SK-N-MC (cell line): ENCODE measurements around the gene LCN15.

Experiments used
- EZH2 ChIP-seq: fragments of 200-600 bp; sonication (generic); IDR thresholded peaks from one replicate; pipeline ENCODE4 v1.6.1; 2017; ENCODE audit warnings: antibody characterized with exemption
- POLR2AphosphoS5 ChIP-seq: IDR thresholded peaks from 2 replicates; pipeline ENCODE4 v1.6.1; 2012; ENCODE audit warnings: mild to moderate bottlenecking, low read depth, low read length, borderline replicate concordance

GRCh38 chr9:136726118-136726517, 38.2 kb downstream of the LCN15 start:
- TF ChIP-seq POLR2AphosphoS5 (no peak), EZH2 (no peak)
